ENCODE results near the gene CLEC18A.
"Not testable (repeated sequence)": the region's sequence is repeated elsewhere in the genome, so short reads cannot be mapped to it uniquely, and the experiment has no call there.

CLEC18A gene

DNA sequence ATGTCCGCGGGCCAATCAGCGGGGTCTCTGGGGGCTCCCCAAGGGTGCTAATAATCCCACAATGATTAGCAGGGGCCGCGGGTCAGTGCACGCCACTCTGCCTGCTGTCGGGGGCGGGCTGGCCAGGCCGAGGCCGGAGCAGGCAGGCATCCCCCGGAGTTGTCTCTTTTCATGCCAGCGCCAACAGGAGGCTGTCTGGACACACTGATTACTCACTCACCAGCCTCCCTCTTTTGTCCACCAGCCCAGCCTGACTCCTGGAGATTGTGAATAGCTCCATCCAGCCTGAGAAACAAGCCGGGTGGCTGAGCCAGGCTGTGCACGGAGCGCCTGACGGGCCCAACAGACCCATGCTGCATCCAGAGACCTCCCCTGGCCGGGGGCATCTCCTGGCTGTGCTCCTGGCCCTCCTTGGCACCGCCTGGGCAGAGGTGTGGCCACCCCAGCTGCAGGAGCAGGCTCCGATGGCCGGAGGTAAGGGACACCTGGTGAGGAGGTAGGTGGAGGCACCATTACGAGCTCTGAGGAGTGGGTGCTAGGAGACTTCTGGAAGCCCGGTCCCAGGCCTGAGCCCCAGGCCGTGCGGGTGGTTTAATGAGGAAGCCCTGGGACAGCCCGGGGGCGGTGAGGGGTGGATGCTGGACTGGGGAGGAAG is at the start of gene CLEC18A:
TSS of gene CLEC18A (plus strand) at position 318 of the 655 bp plus-strand sequence. CDS start at position 351, 33 bp downstream.
- DNase-seq (ENCODE audit: low spot score) = not testable (repeated sequence)

DNA sequence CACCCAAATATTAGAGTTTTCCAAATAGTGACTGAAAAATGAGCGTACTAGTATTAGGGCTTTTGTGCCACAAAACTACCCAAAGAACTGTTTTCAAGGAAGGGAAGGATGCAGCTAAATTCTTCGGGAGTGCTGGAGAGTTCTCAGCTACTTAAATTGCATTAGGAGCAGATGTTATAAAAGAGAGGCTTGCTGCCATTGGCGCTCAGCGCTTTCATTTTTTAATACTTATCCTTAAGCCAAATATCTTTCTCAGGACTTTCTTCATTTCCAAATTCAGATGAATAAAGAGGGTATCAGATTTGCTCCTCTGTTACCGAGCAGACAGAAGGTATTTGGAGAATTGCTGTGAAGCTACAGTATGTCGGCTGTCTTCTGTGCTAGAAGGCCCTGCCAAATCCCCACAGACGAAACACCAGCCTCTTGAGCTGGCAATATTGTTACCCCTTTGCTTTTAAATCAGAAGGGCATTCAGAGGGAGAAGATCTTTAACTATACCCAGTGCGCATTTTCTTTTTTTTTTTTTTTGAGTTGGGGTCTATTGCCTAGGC is 47.2 kb upstream of the CLEC18A start:
- DNase-seq (ENCODE audit: low spot score) = no peak

DNA sequence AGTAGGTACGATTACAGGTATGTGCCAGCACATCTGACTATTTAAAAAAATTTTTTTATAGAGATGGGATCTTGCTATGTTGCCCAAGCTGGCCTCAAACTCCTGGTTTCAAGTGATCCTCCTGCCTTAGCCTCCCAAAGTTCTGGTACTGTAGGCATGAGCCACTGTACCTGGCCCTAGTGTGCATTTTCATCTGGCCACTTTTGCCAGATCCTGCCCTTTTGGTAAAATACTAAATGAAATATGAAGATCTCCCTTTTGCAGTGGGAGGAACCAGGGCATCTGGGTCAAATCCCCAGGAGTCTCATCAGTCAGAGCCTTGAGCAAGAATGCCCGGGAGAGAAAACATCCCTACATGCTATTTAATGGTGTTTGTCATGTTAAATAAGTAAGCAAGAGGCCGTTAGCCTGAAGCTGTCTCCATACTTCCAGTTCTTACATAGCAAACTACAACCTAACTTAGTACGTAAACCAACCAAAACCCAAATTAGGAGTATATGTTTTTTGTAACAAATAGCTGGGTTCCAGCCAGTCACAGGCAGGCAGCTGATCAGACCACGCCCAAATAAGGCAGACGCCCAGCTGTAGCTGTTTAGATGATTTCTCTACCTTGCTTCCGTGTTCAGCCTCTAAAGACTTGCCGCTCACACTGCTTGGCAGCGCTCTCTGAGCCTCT is 46.5 kb upstream of the CLEC18A start:
- DNase-seq (ENCODE audit: low spot score) = no peak

DNA sequence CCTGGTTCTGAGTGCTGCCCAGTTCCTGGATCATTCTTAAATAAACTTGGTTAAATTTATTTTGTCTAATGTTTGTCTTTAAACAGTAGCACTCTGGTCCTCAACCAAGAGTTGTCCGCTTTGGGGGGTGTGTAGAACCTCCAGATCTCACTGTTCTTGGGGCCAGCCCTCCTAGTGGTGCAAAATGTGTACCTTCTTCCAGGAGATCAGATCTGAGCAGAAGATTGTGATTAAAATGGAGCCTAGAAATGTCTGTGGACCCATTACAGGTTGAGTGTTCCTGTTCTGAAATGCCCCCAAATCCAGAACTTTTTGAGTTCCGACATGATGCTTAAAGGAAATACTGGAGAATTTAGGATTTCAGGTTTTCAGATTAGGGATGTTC is 46.0 kb upstream of the CLEC18A start:
- no peak for DNase-seq (ENCODE audit: low spot score)

DNA sequence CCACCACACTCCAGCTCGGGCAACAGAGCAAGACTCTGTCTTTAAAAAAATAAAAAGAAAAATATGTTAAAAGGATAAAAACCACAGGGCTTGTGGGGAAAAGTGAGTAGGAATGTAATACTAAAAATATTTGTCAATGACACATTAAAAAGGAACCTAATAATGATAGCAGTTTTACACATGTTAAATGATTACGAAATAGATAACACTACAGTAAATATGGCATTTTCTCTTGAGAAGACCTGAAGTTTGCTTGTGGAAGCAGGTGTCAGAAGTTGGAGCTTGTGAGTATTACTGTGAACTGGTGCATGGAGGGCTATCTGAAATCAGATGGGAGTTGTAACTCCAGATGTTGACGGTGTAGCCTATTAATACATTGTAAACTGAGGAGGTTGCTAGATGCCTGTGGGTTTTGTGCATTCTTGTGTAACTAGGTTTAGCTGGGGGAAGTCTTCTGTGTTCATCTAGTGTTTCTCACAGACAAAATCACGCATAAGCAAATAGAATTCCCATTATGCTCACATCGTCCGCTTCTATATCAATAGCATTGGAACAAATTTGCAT is 44.2 kb upstream of the CLEC18A start:
- DNase-seq (ENCODE audit: low spot score) = no peak

DNA sequence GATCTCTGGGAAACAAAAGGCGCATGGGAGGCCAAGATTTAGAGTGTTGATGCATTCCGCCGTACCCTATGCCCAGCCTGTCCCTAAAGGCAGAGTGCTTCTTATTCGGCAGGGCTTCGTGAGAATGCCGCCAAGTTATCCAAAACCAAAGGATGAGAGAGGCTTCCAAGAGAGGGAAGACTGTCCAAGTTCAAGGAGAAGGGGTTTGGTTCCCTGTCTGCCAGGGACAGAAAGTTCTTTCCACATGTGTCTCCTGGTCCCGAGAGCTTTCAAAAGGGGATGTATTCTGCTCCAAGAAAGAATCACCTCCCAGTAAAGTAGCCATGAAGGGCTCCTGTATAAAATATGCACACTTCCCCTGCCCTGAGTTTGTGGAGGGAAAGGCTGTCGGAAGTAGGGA is 42.1 kb upstream of the CLEC18A start:
- no peak for DNase-seq (ENCODE audit: low spot score)

DNA sequence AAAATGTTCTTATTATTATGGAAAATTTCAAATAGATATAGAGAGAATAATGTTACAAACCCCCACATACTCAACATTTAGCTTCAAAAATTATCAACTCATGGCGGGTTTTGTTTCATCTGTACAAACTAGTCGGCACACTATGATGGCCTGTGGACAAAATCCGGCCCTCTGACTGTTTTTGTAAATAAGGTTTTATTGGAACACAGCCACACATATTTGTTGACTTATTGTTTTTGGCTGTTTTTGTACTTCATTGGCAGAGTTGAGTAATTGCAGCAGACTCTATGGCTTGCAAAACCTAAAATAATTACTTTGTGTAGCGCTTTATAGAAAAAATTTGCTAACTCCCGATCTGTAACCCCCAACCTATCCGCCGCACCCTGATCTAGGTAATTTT is 41.4 kb upstream of the CLEC18A start:
- no peak for DNase-seq (ENCODE audit: low spot score)

DNA sequence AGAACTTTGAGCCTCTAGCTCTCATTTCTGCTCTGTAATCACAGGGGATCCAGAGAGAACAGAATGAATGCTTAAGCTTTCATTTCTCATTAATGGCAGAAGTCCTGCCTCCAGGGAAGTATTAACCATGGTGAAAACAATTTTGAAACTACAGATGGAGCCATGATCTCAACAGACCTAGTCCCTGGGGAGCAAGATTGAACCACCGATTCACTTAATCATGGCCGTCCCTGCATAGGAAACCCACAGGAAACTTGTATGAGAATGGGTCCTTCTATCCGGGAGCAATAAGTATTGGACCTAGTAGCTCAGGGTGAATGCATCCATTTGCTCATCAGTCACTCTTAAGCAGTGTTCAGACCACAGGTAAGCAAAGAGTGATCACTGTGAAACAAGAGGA is 40.2 kb upstream of the CLEC18A start:
- DNase-seq (ENCODE audit: low spot score) = no peak

DNA sequence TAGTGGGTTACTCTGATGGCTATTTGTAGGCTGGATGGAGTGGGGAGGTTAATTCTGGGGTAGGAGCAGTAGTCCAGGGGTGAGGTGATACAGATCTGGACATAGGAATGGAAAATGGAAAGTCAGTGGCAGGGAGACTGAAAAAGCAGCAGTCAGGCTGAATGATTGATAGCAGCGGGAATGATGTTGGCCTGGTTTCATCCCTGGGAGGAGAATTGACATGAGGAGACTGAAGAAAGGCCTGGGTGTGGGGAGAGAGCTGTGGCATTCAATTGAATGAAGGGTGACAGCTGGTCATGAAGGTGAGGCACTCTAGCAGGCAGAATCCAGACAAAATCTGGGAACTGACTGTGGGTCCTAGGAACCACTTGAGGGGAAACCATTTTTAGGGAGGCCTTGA is 34.7 kb upstream of the CLEC18A start:
- DNase-seq (ENCODE audit: low spot score) = no peak

DNA sequence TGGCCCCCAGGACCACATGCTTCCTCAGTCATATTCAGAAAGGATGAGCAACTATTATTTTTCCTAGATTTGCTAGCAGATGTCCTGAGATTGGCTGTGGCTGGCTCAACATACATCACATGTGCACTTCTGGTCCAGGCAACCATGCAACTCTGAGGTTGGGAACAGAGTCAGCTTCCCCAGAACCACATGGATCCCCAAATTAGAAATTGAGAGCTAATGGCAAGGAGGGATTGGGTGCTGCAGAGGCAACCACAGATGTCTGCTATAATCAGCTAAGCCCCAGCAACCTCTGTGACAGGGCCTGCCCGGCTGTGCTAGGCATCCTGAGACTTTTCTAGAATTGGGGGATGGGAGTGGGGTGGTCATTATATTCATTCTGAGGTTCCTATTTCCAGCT is 33.8 kb upstream of the CLEC18A start:
- no peak for DNase-seq (ENCODE audit: low spot score)

DNA sequence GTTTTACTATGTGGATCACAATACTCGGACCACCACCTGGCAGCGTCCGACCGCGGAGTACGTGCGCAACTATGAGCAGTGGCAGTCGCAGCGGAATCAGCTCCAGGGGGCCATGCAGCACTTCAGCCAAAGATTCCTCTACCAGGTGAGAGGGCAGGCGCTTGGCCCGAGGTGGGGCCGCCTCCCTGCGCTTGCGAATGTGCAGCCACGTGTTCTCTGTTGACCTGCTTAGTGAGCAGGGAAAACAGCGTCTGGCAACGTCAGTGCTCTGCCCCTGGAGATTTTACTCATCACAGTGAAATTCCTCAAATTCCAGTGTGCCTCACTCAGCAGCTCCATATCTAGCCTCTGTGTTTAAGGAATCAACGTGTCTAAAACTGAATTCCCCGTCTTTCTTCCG is 33.4 kb upstream of the CLEC18A start:
- DNase-seq (ENCODE audit: low spot score) = no peak

DNA sequence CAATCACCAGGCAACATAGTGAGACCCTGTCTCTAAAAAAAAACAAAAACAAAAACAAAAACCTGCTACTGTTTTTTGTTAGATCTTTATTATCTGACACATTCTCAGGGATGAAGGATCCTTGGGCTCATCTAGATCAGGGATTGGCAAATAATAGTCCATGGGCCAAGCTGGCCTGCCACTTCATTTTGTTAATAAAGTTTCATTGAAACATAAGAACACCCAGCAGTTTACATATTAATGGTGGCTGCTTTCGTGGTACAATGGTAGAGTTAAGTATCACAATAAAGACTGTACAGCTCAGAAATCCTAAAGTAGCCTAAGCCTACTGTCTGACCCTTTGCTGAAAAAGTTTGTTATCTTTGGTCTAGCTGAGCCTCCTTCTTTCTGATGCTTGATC is 32.9 kb upstream of the CLEC18A start:
- no peak for DNase-seq (ENCODE audit: low spot score)

DNA sequence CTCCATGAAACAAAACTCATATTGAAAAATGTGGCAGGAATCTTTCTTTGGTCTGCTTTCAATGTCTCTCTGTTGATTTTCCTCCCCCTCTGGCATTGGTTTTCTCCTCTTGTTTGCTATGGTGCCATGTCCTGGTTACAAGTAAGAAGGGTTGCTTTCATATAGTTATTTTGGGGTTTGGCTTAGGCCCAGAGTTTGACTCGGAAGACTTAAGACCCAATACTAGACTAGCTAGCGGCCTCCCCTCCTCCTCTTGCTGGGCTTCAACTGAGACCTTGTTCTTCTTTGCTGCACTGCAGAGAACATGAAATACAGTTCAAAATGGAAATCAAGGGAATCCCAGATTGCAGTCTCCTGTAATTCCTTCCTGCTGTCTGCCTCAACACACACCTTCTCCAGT is 30.0 kb upstream of the CLEC18A start:
- peak; percentile 46 for DNase-seq (ENCODE audit: low spot score)

DNA sequence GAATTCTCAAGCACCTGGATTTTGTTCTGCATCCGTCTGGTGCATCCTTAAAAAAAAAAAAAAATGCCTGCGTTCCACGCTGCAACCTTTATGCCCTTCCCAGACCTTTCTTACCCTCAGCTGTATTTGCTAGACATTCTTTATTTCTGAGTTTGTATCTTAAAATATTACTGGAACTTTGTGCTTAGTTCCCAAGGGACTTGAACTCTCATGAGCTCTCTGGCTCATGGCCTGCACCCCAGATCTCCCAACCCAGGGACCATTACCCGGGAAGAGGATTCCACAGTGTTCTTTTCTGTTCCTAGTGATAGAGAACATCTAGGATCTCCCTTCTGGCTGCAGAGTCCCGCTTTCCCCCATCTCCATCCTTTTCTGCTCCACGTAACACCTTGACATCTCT is 28.9 kb upstream of the CLEC18A start:
- no peak for DNase-seq (ENCODE audit: low spot score)

DNA sequence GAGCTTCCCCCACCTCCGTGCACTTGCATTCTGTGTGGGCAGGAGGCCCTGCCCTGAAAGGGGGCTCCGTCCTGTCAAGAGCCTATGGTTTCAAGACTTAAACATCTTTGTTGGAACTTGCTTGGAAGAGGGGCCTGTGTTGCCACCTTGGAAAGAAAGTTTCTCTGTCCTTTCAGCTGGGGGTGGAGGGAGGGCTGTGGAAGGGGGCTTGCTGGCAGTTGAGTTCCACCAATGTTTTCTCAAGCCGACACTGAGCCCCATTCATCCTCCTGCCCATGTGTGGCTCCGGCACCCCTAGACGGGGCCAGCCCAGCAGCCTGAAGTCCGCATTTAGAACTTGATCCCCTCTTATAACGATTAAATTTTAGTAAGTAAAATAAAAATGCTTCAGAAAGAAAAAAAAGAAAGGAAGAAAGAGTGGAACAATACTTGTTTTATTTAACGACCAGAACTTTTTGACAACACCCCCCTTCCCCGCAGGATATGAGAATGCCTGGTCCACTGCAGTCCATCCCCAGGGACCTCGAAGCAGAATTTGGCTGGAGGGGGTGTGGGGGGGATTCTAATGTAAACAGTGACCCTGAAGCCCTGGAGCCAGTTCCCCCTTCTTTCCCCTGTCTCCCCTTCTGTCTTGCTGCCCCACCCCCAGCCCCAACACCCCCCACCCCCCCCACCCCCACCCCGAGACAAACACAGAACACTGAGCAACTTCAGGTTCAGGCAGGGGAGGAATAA is 26.9 kb upstream of the CLEC18A start:
- no peak for DNase-seq (ENCODE audit: low spot score)

DNA sequence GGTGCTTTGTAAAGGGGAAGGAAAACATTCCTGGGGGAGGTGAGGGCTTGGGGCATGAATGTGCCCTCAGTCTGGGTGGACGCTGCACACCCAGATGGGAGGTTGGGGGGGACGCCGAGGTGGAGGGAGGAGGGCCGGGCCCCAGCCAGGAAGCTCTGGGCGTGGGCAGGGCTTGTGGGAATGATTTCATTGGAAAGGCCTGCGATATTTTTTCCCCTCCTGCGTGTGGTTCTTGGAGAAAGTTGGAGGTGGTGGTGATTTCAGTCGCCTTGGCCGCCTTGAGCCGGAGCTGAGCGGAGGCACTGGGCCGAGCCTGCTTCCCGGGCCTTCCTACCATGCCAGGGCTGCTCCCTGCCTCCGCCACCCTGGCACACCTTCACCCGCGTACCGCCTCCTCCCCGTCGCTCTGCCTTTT is 26.4 kb upstream of the CLEC18A start:
- no peak for DNase-seq (ENCODE audit: low spot score)

DNA sequence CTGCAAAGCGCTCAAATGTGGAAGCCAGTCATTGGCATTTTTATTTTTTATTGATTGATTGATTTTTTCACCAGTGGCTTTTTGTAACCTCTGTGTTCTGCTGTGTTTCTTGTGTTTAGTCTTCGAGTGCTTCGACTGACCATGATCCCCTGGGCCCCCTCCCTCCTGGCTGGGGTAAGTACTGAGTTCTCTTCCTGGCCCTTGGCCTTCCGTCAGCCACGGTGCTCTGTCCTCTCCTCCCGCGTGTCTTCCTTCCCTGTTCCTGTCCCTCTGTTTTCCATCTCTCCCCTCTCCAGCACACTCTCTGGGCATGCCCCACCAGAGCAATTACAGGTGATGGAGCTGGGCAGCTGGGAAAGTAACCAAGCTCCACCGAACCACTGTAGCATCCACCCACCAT is 25.8 kb upstream of the CLEC18A start:
- no peak for DNase-seq (ENCODE audit: low spot score)

DNA sequence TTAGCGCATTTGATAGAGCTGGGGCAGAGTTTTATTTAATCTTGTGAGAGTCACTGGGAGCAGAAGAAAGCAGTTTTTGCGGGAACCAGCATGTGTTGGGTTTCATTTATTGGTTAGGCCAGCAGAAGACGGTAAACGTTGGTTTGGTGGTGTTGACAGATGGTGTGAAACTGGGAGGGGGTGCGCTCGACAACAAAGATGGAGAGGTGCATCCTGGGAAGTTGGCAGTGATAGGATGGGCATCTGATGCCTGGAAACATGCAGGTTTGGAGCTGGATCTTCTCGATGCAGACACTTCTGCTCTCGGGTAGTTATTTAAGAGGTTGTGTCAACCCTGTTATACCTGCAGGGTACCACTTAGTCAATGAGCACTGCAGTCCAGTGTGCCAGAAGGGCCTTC is 24.9 kb upstream of the CLEC18A start:
- DNase-seq (ENCODE audit: low spot score) = no peak

DNA sequence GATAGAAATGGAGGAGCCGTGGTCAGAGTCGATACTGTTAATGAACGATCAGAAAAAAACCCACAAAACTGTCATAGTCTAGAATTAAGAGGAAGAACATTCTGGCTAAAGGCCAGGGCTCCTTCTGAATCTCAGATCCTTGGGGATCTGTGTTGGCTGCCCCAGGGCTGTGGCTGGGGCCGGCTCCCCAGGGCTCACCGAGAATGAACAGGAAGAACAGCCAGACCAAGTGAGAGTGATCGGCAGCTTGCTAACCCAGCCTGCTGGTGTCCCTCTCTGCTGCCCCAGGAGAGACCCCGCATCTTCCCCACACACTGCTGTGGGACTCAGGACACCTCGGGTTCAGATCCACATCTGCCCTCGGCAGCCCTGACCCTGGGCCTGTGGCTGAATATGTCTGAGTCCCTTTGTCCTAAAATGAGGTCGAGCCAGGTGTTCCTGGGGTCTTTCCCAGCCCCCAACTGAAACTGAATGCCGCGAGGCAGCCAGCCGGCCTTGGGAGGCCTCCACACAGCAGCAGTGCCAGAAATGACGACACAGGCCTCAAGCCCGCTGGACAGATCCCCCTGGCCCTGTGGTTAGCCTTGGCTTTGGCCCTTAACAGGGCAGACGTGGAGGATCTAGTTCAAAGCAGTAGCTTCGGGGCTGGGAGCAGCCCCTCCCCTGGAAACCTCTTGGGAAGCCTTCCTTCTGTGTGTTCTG is 23.9 kb upstream of the CLEC18A start:
- peak; percentile 38 for DNase-seq (ENCODE audit: low spot score)

DNA sequence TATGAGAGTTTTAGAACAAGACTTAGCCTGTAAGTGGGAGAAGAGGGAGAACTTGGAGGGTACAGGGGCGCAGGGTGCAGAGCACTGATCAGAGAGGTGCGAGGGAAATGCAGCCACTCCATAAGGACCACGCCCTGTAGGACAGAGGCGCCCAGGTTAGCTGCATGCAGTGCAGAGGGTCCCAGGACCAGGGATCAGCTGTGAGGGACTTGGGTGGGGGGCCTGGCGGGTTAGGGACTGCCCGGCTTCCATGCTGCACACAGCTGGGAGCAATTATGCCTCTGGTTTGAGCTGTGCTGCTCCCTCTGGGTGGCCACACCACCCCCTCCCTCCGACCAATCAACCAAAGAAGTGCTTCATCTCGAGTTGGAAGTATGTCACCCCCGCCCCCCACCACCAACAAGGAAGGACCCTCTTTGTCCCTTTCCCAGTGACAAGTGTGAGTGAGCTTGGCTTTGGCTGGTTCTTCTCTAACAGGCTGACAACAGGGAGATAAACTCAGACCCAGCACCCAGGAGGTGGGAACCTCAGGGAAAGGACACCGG is 22.2 kb upstream of the CLEC18A start:
- DNase-seq (ENCODE audit: low spot score) = no peak

DNA sequence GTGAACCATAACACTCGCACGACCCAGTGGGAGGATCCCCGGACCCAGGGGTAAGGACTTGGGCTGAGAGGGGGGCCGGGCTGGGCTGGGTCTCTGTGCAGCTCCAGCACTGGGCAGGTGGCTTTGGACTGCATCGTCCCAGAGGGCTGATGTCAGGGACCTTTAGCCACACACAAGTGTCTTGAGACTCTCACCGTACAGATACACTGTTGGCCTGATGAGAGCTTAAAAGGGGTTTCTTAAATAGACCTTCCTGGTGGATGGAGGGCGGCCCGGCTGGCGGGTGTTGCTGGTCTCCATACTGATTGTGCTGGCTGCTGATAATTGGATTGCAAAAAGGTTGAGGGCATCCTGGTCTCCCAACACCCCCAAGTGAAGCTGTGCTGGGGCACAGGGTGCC is 21.7 kb upstream of the CLEC18A start:
- no peak for DNase-seq (ENCODE audit: low spot score)

All from pons (tissue), 1 donor.